Type B pancreatic cell (in vitro differentiated cells): ENCODE data around the gene ZC2HC1B. TPM values are rescaled to one million over a fixed set of nuclear protein-coding genes. Genes with fewer than 3 reads are reported as not detected.
"Not testable (repeated sequence)": the region's sequence is repeated elsewhere in the genome, so short reads cannot be mapped to it uniquely, and the experiment has no call there.

Experiments
- DNase-seq: peaks from one replicate; pipeline ENCODE4 v3.0.0; 2021; ENCODE audit warnings: mixed read lengths; ENCODE audit not compliant: unreplicated experiment; ENCODE audit errors: extremely low spot score
- H3K27ac Mint-ChIP-seq: 2 replicates; pipeline ENCODE4 v1.8.0; 2021; ENCODE audit warnings: mild to moderate bottlenecking, mixed read lengths
- H3K27me3 Mint-ChIP-seq: 2 replicates; pipeline ENCODE4 v1.8.0; 2021; ENCODE audit warnings: mixed read lengths
- H3K36me3 Mint-ChIP-seq: 2 replicates; pipeline ENCODE4 v1.8.0; 2021; ENCODE audit warnings: mixed read lengths
- H3K4me1 Mint-ChIP-seq: one replicate; pipeline ENCODE4 v1.8.0; 2021; ENCODE audit warnings: mixed read lengths; ENCODE audit not compliant: unreplicated experiment
- H3K4me3 Mint-ChIP-seq: 2 replicates; pipeline ENCODE4 v1.8.0; 2021; ENCODE audit warnings: mild to moderate bottlenecking, mixed read lengths
- H3K9me3 Mint-ChIP-seq: 2 replicates; pipeline ENCODE4 v1.8.0; 2021; ENCODE audit warnings: mixed read lengths
- CTCF ChIP-seq: fragments of 200-600 bp; sonication (generic); conservative IDR thresholded peaks from 2 replicates; pipeline ENCODE4 v1.5.0; 2021; ENCODE audit warnings: antibody characterized with exemption, mild to moderate bottlenecking
- total RNA-seq: library from RNA; stranded (reverse); gene quantifications from 2 replicates; pipeline ENCODE4 v1.2.1, GENCODE V29; 2021; ENCODE audit warnings: low replicate concordance

The ZC2HC1B gene
- total RNA-seq, 1 donor from 2014 or later: 0.34 TPM

- peaks cover 10% of the 10 kb centered on the region for H3K36me3 Mint-ChIP-seq
- H3K4me1 Mint-ChIP-seq: no peaks in the 10 kb centered on the region
- TF ChIP-seq CTCF: no peak
- H3K27ac Mint-ChIP-seq: no peak overlapping the region
- peaks cover 16% of the 10 kb centered on the region for H3K9me3 Mint-ChIP-seq
- DNase-seq: no peak
- no peak overlapping the region for H3K4me3 Mint-ChIP-seq
- H3K27me3 Mint-ChIP-seq: no peaks in the 10 kb centered on the region
Measured at GRCh38 chr6:143872201-143872600, 7.9 kb downstream of the ZC2HC1B start.

GRCh38 chr6:143873600-143873999, 9.3 kb downstream of the ZC2HC1B start:
- H3K4me1 Mint-ChIP-seq, H3K27me3 Mint-ChIP-seq, H3K27ac Mint-ChIP-seq, DNase-seq, H3K4me3 Mint-ChIP-seq, H3K36me3 Mint-ChIP-seq: not testable (repeated sequence)
- peaks cover 16% of the 10 kb centered on the region for H3K9me3 Mint-ChIP-seq

GRCh38 chr6:143874503-143874902, 10.2 kb downstream of the ZC2HC1B start:
- H3K36me3 Mint-ChIP-seq, DNase-seq, H3K4me1 Mint-ChIP-seq, H3K9me3 Mint-ChIP-seq, H3K27ac Mint-ChIP-seq, H3K27me3 Mint-ChIP-seq, H3K4me3 Mint-ChIP-seq: not testable (repeated sequence)

- DNase-seq: no peak
- no peaks in the 10 kb centered on the region for H3K27me3 Mint-ChIP-seq
- H3K36me3 Mint-ChIP-seq: no peaks in the 10 kb centered on the region
- H3K4me3 Mint-ChIP-seq: no peak overlapping the region
- peaks cover 5% of the 10 kb centered on the region for H3K4me1 Mint-ChIP-seq
- no peak for TF ChIP-seq CTCF
- H3K27ac Mint-ChIP-seq: no peak overlapping the region
- H3K9me3 Mint-ChIP-seq: peaks cover 9% of the 10 kb centered on the region
Measured at GRCh38 chr6:143877584-143878271, 13.5 kb downstream of the ZC2HC1B start.

- H3K27ac Mint-ChIP-seq: no peak overlapping the region
- no peak for DNase-seq
Measured at GRCh38 chr6:143878272-143878760, 14.0 kb downstream of the ZC2HC1B start.

GRCh38 chr6:143880412-143880811, 16.1 kb downstream of the ZC2HC1B start:
- no peak for TF ChIP-seq CTCF
- H3K36me3 Mint-ChIP-seq: no peaks in the 10 kb centered on the region
- H3K4me3 Mint-ChIP-seq: no peak overlapping the region

More at GRCh38 chr6:143878272-143878760, 14.0 kb downstream of the ZC2HC1B start:
- TF ChIP-seq CTCF: no peak
- H3K4me3 Mint-ChIP-seq: no peak overlapping the region
- peaks cover 5% of the 10 kb centered on the region for H3K4me1 Mint-ChIP-seq
- H3K36me3 Mint-ChIP-seq: no peaks in the 10 kb centered on the region
- no peaks in the 10 kb centered on the region for H3K27me3 Mint-ChIP-seq
- peaks cover 9% of the 10 kb centered on the region for H3K9me3 Mint-ChIP-seq

More at GRCh38 chr6:143880412-143880811, 16.1 kb downstream of the ZC2HC1B start:
- Mint-ChIP-seq H3K9me3 (peaks cover 6% of the 10 kb centered on the region), H3K27me3 (no peaks in the 10 kb centered on the region), H3K27ac (no peak overlapping the region), H3K4me1 (peaks cover 10% of the 10 kb centered on the region)
- no peak for DNase-seq
